ENCODE results near the gene FCMR.

Gene FCMR

GRCh38 chr1:206932177-206932576 lies 10.4 kb upstream of the FCMR start:
- H3K27ac Mint-ChIP-seq: peak overlapping the region; percentile 89
- DNase-seq: no peak
- H3K4me3 Mint-ChIP-seq: no peak overlapping the region
- H3K36me3 Mint-ChIP-seq (ENCODE audit: low read depth): no peaks in the 10 kb centered on the region
- H3K9me3 Mint-ChIP-seq: no peaks in the 10 kb centered on the region
- H3K27me3 Mint-ChIP-seq (ENCODE audit: low read depth, poor library complexity): peaks cover 21% of the 10 kb centered on the region
- H3K4me1 Mint-ChIP-seq: peaks cover 27% of the 10 kb centered on the region
- no peak for TF ChIP-seq CTCF (IDR thresholded peaks at IDR 0.05)

- Mint-ChIP-seq H3K36me3 (ENCODE audit: low read depth) (no peaks in the 10 kb centered on the region), H3K9me3 (no peaks in the 10 kb centered on the region), H3K27me3 (ENCODE audit: low read depth, poor library complexity) (peaks cover 21% of the 10 kb centered on the region), H3K27ac (peak overlapping the region; percentile 89), H3K4me3 (no peak overlapping the region), H3K4me1 (peaks cover 27% of the 10 kb centered on the region)
- TF ChIP-seq CTCF (IDR thresholded peaks at IDR 0.05): no peak
- no peak for DNase-seq
Measured at GRCh38 chr1:206931709-206932108, 10.0 kb upstream of the FCMR start.

GRCh38 chr1:206930210-206930798 lies 8.6 kb upstream of the FCMR start:
- TF ChIP-seq CTCF (IDR thresholded peaks at IDR 0.05): no peak
- Mint-ChIP-seq H3K27ac (peak overlapping the region; percentile 68), H3K9me3 (no peaks in the 10 kb centered on the region), H3K36me3 (ENCODE audit: low read depth) (no peaks in the 10 kb centered on the region), H3K4me3 (no peak overlapping the region), H3K4me1 (peaks cover 27% of the 10 kb centered on the region), H3K27me3 (ENCODE audit: low read depth, poor library complexity) (peaks cover 17% of the 10 kb centered on the region)
- DNase-seq: no peak

GRCh38 chr1:206929524-206929923 lies 7.8 kb upstream of the FCMR start:
- peaks cover 27% of the 10 kb centered on the region for H3K4me1 Mint-ChIP-seq
- no peak overlapping the region for H3K4me3 Mint-ChIP-seq
- DNase-seq: no peak
- H3K36me3 Mint-ChIP-seq (ENCODE audit: low read depth): no peaks in the 10 kb centered on the region
- H3K27ac Mint-ChIP-seq: no peak overlapping the region
- TF ChIP-seq CTCF (IDR thresholded peaks at IDR 0.05): no peak
- H3K9me3 Mint-ChIP-seq: no peaks in the 10 kb centered on the region
- H3K27me3 Mint-ChIP-seq (ENCODE audit: low read depth, poor library complexity): peaks cover 17% of the 10 kb centered on the region

GRCh38 chr1:206926286-206926685 lies 4.5 kb upstream of the FCMR start:
- no peak overlapping the region for H3K4me3 Mint-ChIP-seq
- no peak overlapping the region for H3K27ac Mint-ChIP-seq
- no peaks in the 10 kb centered on the region for H3K36me3 Mint-ChIP-seq (ENCODE audit: low read depth)
- DNase-seq: no peak
- H3K9me3 Mint-ChIP-seq: no peaks in the 10 kb centered on the region
- H3K27me3 Mint-ChIP-seq (ENCODE audit: low read depth, poor library complexity): peaks cover 8% of the 10 kb centered on the region
- H3K4me1 Mint-ChIP-seq: peaks cover 8% of the 10 kb centered on the region
- TF ChIP-seq CTCF (IDR thresholded peaks at IDR 0.05): no peak

- no peak for DNase-seq
Measured at GRCh38 chr1:206925106-206925736, 3.5 kb upstream of the FCMR start.

More at GRCh38 chr1:206925106-206925736, 3.5 kb upstream of the FCMR start:
- H3K27me3 Mint-ChIP-seq (ENCODE audit: low read depth, poor library complexity): peaks cover 7% of the 10 kb centered on the region
- H3K4me3 Mint-ChIP-seq: no peak overlapping the region
- no peak for TF ChIP-seq CTCF (IDR thresholded peaks at IDR 0.05)
- no peaks in the 10 kb centered on the region for H3K36me3 Mint-ChIP-seq (ENCODE audit: low read depth)
- H3K4me1 Mint-ChIP-seq: peaks cover 5% of the 10 kb centered on the region
- H3K27ac Mint-ChIP-seq: no peak overlapping the region
- H3K9me3 Mint-ChIP-seq: no peaks in the 10 kb centered on the region
